GM23338 (cell line): ENCODE data around the gene STOX2. TPM values are rescaled to one million over a fixed set of nuclear protein-coding genes. Genes with fewer than 3 reads are reported as not detected.

ENCODE experiments used
- ATAC-seq: fragments of 200-7000 bp; cut with Tn5 transposase; 3 replicates; pipeline ENCODE4 v1.9.1; 2020
- DNase-seq: peaks from one replicate; pipeline ENCODE4 v3.0.0-alpha.2; 2015; ENCODE audit warnings: low spot score
- H2AFZ ChIP-seq: fragments of 200-600 bp; sonication (generic); 2 replicates; pipeline ENCODE4 v1.8.0; 2016; ENCODE audit warnings: antibody characterized with exemption, mild to moderate bottlenecking, moderate library complexity
- H3F3A ChIP-seq: fragments of 200-600 bp; sonication (generic); replicated peaks from 2 replicates; pipeline ENCODE4 v1.8.0; 2017; ENCODE audit warnings: antibody characterized with exemption, mixed run types, low read depth
- H3K27ac ChIP-seq: fragments of 200-600 bp; sonication (generic); 2 replicates; pipeline ENCODE4 v1.6.1; 2016; ENCODE audit warnings: low read depth
- H3K27me3 ChIP-seq: fragments of 200-600 bp; sonication (generic); 2 replicates; pipeline ENCODE4 v1.8.0; 2016; ENCODE audit warnings: mild to moderate bottlenecking, mixed run types, moderate library complexity; ENCODE audit not compliant: insufficient read depth
- H3K36me3 ChIP-seq: fragments of 200-600 bp; sonication (generic); 2 replicates; pipeline ENCODE4 v1.8.0; 2016; ENCODE audit warnings: mild to moderate bottlenecking; ENCODE audit not compliant: insufficient read depth
- H3K4me1 ChIP-seq: fragments of 200-600 bp; sonication (generic); 2 replicates; pipeline ENCODE4 v1.8.0; 2016; ENCODE audit warnings: mild to moderate bottlenecking, moderate library complexity; ENCODE audit not compliant: insufficient read depth
- H3K4me2 ChIP-seq: fragments of 200-600 bp; sonication (generic); 2 replicates; pipeline ENCODE4 v1.7.1; 2017; ENCODE audit warnings: mixed run types
- H3K4me3 ChIP-seq: fragments of 200-600 bp; sonication (generic); 2 replicates; pipeline ENCODE4 v1.6.1; 2016; ENCODE audit warnings: mixed run types
- H3K79me2 ChIP-seq: fragments of 200-600 bp; sonication (generic); replicated peaks from 2 replicates; pipeline ENCODE4 v1.8.0; 2017; ENCODE audit warnings: mild to moderate bottlenecking; ENCODE audit not compliant: insufficient read depth
- H3K9me2 ChIP-seq: fragments of 200-600 bp; sonication (generic); 2 replicates; pipeline ENCODE4 v1.8.0; 2017; ENCODE audit not compliant: insufficient read depth
- H4K20me1 ChIP-seq: fragments of 200-600 bp; sonication (generic); replicated peaks from 2 replicates; pipeline ENCODE4 v1.8.0; 2017; ENCODE audit warnings: mild to moderate bottlenecking; ENCODE audit not compliant: insufficient read depth
- H3K27ac Mint-ChIP-seq: 2 replicates; pipeline ENCODE4 v1.8.0; 2020; ENCODE audit warnings: inconsistent platforms, mild to moderate bottlenecking, moderate library complexity, mixed read lengths
- H3K27me3 Mint-ChIP-seq: 3 replicates; pipeline ENCODE4 v1.8.0; 2022; ENCODE audit warnings: low read depth, mild to moderate bottlenecking, moderate library complexity, mixed read lengths, inconsistent platforms; ENCODE audit not compliant: insufficient read depth, poor library complexity
- H3K36me3 Mint-ChIP-seq: 3 replicates; pipeline ENCODE4 v1.8.0; 2021; ENCODE audit warnings: low read depth, mild to moderate bottlenecking, inconsistent platforms, moderate library complexity, mixed read lengths
- H3K4me1 Mint-ChIP-seq: 3 replicates; pipeline ENCODE4 v1.8.0; 2020; ENCODE audit warnings: mild to moderate bottlenecking, inconsistent platforms, mixed read lengths
- H3K4me3 Mint-ChIP-seq: 3 replicates; pipeline ENCODE4 v1.8.0; 2021; ENCODE audit warnings: moderate library complexity, mild to moderate bottlenecking, inconsistent platforms, mixed read lengths
- H3K9me3 Mint-ChIP-seq: 3 replicates; pipeline ENCODE4 v1.8.0; 2020; ENCODE audit warnings: moderate library complexity, mild to moderate bottlenecking, inconsistent platforms, mixed read lengths
- CREB1 ChIP-seq: fragments of 250-450 bp; sonication (Bioruptor Pico); IDR thresholded peaks from 2 replicates; pipeline ENCODE4 v1.5.0; 2020; ENCODE audit warnings: low read depth, mild to moderate bottlenecking, moderate library complexity
- EZH2 ChIP-seq: fragments of 200-600 bp; sonication (generic); IDR thresholded peaks from one replicate; pipeline ENCODE4 v1.8.0; 2017; ENCODE audit warnings: antibody characterized with exemption, mild to moderate bottlenecking, low read depth; ENCODE audit not compliant: unreplicated experiment
- EZH2phosphoT487 ChIP-seq: fragments of 200-600 bp; sonication (generic); IDR thresholded peaks from one replicate; pipeline ENCODE4 v1.8.1; 2018; ENCODE audit warnings: antibody characterized with exemption; ENCODE audit not compliant: unreplicated experiment
- JUNB ChIP-seq: IDR thresholded peaks from one replicate; pipeline ENCODE4 v1.6.1; 2016; ENCODE audit warnings: antibody characterized with exemption; ENCODE audit not compliant: unreplicated experiment
- NANOG ChIP-seq: IDR thresholded peaks from 2 replicates; pipeline ENCODE4 v1.6.1; 2016; ENCODE audit warnings: antibody characterized with exemption, borderline replicate concordance
- POLR2AphosphoS5 ChIP-seq: IDR thresholded peaks from 2 replicates; pipeline ENCODE4 v1.6.1; 2016; ENCODE audit warnings: antibody characterized with exemption, low read depth
- STAT1 ChIP-seq: IDR thresholded peaks from one replicate; pipeline ENCODE4 v1.6.1; 2016; ENCODE audit warnings: antibody characterized with exemption; ENCODE audit not compliant: unreplicated experiment
- ZNF114 ChIP-seq: fragments of 250-450 bp; sonication (Bioruptor Pico); IDR thresholded peaks from 2 replicates; pipeline ENCODE4 v1.5.0; 2020; ENCODE audit warnings: mild to moderate bottlenecking, moderate library complexity
- ZNF331 ChIP-seq: fragments of 250-450 bp; sonication (Bioruptor Pico); IDR thresholded peaks from 2 replicates; pipeline ENCODE4 v1.5.0; 2020; ENCODE audit warnings: low read depth, mild to moderate bottlenecking, moderate library complexity
- polyA plus RNA-seq: library from polyadenylated mRNA; unstranded; fragments of >200 nt; fragmentation: Nextera tagmentation; extraction: Ambion mirVana; gene quantifications from 2 replicates; pipeline ENCODE4 v1.2.1, GENCODE V29; 2016
- total RNA-seq: library from RNA; depleted of rRNA; stranded (reverse); fragments of >200 nt; shearing (Covaris generic); gene quantifications from 2 replicates; pipeline ENCODE4 v1.2.3, GENCODE V29; 2014
- TF ChIP-seq, protein P1 (sequence below): IDR thresholded peaks from one replicate; pipeline ENCODE4 v1.6.1; 2018; ENCODE audit warnings: antibody characterized with exemption; ENCODE audit not compliant: unreplicated experiment
- TF ChIP-seq, protein P2 (sequence below): IDR thresholded peaks from 2 replicates; pipeline ENCODE4 v1.6.1; 2016; ENCODE audit warnings: antibody characterized with exemption
- TF ChIP-seq, protein P3 (sequence below), 2 experiments: fragments of 200-600 bp in 1 of 2; sonication (generic) in 1 of 2; conservative IDR thresholded peaks; 2 replicates each; pipeline versions ENCODE4 v1.5.1 to v1.6.1; 2016 to 2017; ENCODE audit warnings: antibody characterized with exemption in 2 of 2, low read depth in 2 of 2, mild to moderate bottlenecking in 2 of 2, moderate library complexity in 1 of 2
- TF ChIP-seq, protein P4 (sequence below): fragments of 250-450 bp; sonication (Bioruptor Pico); IDR thresholded peaks from 2 replicates; pipeline ENCODE4 v1.5.0; 2020; ENCODE audit warnings: mild to moderate bottlenecking, moderate library complexity

Gene STOX2
- total and polyA plus RNA-seq, 2 experiments from 2014 or later: 19.8 to 20.6 TPM

DNA sequence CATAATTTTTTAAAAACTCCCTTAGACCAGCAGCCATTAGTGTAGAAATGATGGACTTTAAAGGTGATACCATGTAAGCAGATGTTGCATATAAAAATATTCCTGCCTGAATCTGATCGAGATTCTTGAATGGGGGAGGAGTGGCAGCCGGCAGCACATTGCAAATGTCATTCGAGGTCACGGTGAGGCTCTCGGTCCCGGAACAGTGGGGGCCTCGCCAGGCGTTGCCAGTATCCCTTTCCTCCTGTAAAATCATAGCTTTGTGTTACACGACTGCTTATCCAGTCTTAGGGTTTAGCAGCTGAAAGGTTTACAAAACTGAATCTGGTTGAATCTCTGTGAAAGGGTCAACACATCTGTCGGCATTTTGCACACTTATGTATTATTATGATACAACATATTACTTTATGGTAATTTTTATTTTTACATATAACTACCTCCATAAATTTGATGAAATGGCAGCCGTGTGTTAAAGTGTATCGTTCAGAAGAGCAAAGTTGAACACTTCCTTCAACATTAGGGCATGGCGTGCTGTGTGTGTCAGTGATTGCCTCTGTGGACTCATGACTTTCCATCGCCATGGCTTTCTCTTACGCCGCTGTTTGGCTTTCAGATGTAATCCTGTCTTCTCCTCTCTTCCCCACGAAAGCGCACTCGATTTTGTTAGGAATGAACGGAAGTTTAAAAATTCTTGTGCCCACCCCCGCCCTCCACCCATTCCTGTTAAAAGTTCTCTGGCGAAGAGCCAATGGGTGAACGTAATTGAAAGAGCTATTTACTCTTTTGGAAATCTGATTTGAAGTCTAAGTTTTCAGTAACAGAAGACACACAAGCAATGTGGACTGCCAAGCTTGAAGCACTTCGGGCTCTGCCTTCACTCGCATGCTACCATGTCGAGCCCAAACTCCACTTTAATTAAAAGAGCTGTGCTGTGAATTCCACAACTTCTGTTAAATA is 114.8 kb downstream of the STOX2 start:
- Histone ChIP-seq H3K4me1 (0 out of 2 replicates have a peak, but pooled peaks cover 4% of the 10 kb centered on the region), H3K27ac (no peak overlapping the region), H3K4me2 (no peak overlapping the region), H3K36me3 (0 out of 2 replicates have a peak, but pooled peaks cover 3% of the 10 kb centered on the region), H3F3A (no peaks in the 10 kb centered on the region), H3K27me3 (no peaks in the 10 kb centered on the region), H3K79me2 (no peaks in the 10 kb centered on the region), H4K20me1 (no peaks in the 10 kb centered on the region), H3K9me2 (no peaks in the 10 kb centered on the region), H3K4me3 (no peak overlapping the region), H2AFZ (no peak overlapping the region)
- Mint-ChIP-seq H3K27ac (no peak overlapping the region), H3K27me3 (peaks cover 3% of the 10 kb centered on the region), H3K4me1 (peaks cover 12% of the 10 kb centered on the region), H3K9me3 (no peaks in the 10 kb centered on the region), H3K36me3 (no peaks in the 10 kb centered on the region; the same call in 2 of the 3 replicates), H3K4me3 (no peak overlapping the region)
- DNase-seq: no peak
- TF ChIP-seq ZNF331: no peak
- TF ChIP-seq NANOG: no peak
- TF ChIP-seq EZH2: no peak
- TF ChIP-seq, protein P1, sequence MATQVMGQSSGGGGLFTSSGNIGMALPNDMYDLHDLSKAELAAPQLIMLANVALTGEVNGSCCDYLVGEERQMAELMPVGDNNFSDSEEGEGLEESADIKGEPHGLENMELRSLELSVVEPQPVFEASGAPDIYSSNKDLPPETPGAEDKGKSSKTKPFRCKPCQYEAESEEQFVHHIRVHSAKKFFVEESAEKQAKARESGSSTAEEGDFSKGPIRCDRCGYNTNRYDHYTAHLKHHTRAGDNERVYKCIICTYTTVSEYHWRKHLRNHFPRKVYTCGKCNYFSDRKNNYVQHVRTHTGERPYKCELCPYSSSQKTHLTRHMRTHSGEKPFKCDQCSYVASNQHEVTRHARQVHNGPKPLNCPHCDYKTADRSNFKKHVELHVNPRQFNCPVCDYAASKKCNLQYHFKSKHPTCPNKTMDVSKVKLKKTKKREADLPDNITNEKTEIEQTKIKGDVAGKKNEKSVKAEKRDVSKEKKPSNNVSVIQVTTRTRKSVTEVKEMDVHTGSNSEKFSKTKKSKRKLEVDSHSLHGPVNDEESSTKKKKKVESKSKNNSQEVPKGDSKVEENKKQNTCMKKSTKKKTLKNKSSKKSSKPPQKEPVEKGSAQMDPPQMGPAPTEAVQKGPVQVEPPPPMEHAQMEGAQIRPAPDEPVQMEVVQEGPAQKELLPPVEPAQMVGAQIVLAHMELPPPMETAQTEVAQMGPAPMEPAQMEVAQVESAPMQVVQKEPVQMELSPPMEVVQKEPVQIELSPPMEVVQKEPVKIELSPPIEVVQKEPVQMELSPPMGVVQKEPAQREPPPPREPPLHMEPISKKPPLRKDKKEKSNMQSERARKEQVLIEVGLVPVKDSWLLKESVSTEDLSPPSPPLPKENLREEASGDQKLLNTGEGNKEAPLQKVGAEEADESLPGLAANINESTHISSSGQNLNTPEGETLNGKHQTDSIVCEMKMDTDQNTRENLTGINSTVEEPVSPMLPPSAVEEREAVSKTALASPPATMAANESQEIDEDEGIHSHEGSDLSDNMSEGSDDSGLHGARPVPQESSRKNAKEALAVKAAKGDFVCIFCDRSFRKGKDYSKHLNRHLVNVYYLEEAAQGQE: no peak
- TF ChIP-seq ZNF114 (CRISPR knock-in tag): no peak
- TF ChIP-seq, protein P2, sequence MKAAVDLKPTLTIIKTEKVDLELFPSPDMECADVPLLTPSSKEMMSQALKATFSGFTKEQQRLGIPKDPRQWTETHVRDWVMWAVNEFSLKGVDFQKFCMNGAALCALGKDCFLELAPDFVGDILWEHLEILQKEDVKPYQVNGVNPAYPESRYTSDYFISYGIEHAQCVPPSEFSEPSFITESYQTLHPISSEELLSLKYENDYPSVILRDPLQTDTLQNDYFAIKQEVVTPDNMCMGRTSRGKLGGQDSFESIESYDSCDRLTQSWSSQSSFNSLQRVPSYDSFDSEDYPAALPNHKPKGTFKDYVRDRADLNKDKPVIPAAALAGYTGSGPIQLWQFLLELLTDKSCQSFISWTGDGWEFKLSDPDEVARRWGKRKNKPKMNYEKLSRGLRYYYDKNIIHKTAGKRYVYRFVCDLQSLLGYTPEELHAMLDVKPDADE: no peak
- TF ChIP-seq STAT1: no peak
- TF ChIP-seq EZH2phosphoT487: no peak
- no peak for TF ChIP-seq JUNB
- TF ChIP-seq, protein P3, sequence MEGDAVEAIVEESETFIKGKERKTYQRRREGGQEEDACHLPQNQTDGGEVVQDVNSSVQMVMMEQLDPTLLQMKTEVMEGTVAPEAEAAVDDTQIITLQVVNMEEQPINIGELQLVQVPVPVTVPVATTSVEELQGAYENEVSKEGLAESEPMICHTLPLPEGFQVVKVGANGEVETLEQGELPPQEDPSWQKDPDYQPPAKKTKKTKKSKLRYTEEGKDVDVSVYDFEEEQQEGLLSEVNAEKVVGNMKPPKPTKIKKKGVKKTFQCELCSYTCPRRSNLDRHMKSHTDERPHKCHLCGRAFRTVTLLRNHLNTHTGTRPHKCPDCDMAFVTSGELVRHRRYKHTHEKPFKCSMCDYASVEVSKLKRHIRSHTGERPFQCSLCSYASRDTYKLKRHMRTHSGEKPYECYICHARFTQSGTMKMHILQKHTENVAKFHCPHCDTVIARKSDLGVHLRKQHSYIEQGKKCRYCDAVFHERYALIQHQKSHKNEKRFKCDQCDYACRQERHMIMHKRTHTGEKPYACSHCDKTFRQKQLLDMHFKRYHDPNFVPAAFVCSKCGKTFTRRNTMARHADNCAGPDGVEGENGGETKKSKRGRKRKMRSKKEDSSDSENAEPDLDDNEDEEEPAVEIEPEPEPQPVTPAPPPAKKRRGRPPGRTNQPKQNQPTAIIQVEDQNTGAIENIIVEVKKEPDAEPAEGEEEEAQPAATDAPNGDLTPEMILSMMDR (conservative IDR thresholded peaks at IDR 0.05; ENCODE audit: low read depth in 2 of 2): no peak
- no peak for TF ChIP-seq CREB1 (CRISPR knock-in tag)
- TF ChIP-seq POLR2AphosphoS5: no peak
- TF ChIP-seq, protein P4, sequence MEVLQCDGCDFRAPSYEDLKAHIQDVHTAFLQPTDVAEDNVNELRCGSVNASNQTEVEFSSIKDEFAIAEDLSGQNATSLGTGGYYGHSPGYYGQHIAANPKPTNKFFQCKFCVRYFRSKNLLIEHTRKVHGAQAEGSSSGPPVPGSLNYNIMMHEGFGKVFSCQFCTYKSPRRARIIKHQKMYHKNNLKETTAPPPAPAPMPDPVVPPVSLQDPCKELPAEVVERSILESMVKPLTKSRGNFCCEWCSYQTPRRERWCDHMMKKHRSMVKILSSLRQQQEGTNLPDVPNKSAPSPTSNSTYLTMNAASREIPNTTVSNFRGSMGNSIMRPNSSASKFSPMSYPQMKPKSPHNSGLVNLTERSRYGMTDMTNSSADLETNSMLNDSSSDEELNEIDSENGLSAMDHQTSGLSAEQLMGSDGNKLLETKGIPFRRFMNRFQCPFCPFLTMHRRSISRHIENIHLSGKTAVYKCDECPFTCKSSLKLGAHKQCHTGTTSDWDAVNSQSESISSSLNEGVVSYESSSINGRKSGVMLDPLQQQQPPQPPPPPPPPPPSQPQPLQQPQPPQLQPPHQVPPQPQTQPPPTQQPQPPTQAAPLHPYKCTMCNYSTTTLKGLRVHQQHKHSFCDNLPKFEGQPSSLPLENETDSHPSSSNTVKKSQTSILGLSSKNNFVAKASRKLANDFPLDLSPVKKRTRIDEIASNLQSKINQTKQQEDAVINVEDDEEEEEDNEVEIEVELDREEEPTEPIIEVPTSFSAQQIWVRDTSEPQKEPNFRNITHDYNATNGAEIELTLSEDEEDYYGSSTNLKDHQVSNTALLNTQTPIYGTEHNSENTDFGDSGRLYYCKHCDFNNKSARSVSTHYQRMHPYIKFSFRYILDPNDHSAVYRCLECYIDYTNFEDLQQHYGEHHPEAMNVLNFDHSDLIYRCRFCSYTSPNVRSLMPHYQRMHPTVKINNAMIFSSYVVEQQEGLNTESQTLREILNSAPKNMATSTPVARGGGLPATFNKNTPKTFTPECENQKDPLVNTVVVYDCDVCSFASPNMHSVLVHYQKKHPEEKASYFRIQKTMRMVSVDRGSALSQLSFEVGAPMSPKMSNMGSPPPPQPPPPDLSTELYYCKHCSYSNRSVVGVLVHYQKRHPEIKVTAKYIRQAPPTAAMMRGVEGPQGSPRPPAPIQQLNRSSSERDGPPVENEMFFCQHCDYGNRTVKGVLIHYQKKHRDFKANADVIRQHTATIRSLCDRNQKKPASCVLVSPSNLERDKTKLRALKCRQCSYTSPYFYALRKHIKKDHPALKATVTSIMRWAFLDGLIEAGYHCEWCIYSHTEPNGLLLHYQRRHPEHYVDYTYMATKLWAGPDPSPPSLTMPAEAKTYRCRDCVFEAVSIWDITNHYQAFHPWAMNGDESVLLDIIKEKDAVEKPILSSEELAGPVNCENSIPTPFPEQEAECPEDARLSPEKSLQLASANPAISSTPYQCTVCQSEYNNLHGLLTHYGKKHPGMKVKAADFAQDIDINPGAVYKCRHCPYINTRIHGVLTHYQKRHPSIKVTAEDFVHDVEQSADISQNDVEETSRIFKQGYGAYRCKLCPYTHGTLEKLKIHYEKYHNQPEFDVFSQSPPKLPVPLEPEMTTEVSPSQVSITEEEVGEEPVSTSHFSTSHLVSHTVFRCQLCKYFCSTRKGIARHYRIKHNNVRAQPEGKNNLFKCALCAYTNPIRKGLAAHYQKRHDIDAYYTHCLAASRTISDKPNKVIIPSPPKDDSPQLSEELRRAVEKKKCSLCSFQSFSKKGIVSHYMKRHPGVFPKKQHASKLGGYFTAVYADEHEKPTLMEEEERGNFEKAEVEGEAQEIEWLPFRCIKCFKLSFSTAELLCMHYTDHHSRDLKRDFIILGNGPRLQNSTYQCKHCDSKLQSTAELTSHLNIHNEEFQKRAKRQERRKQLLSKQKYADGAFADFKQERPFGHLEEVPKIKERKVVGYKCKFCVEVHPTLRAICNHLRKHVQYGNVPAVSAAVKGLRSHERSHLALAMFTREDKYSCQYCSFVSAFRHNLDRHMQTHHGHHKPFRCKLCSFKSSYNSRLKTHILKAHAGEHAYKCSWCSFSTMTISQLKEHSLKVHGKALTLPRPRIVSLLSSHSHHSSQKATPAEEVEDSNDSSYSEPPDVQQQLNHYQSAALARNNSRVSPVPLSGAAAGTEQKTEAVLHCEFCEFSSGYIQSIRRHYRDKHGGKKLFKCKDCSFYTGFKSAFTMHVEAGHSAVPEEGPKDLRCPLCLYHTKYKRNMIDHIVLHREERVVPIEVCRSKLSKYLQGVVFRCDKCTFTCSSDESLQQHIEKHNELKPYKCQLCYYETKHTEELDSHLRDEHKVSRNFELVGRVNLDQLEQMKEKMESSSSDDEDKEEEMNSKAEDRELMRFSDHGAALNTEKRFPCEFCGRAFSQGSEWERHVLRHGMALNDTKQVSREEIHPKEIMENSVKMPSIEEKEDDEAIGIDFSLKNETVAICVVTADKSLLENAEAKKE: no peak
- ATAC-seq: peak; percentile 57
